ENCODE results near the gene LEP.

Gene LEP

DNA sequence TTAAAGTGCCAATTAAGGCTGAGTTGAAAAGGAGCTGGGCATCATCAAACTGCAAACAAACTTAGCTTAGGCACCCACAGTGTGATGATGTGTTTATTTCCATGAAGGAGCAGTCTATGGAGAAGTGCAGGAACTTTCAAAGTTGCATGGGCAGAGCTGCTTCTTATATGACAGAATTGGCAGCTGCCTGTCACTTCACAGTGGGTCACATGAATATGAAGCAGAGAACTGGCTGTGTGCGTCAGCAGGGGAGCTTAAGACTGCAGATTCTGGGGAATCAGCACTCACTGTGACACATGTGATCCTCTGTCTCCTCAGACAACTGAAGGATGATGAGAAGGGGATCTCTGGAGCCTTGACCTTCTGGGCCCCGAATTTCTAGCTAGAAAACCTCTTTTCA is 66.0 kb downstream of the LEP start:
- DNase-seq (ENCODE audit: low read depth), result no peak
- no peak overlapping the region for H3K4me3 ChIP-seq (ENCODE audit: low read depth, low read length)
